ENCODE data around the gene AQP1.

AQP1 gene

GRCh38 chr7:30911561-30911969, at the start of gene AQP1:
Gene AQP1 (plus strand): TSS chr7:30911853. CDS start chr7:30911910, 57 bp downstream.
- DNase-seq: no peak

- DNase-seq: no peak
Measured at GRCh38 chr7:30862995-30863705, 48.5 kb upstream of the AQP1 start.

DNA sequence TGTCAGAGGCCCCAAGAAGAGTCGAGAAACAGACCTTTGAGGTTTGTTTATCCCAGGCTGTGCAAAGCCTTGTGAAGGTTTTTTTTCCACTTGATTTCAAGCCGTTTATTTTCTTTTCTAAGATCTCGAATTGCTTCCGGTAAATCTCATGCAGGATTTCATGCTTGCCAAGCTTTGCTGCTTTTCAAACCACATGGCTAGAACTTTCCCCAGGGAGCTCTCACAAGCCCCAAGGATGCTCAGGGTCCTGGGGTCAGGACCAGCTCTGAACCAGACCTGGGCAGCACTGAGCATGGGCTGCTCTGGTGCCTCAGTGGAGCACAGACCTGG, 48.0 kb upstream of the AQP1 start:
- no peak for DNase-seq

- DNase-seq: no peak
Measured at GRCh38 chr7:30864101-30864500, 47.6 kb upstream of the AQP1 start.

GRCh38 chr7:30865076-30865475, 46.6 kb upstream of the AQP1 start:
- no peak for DNase-seq

- no peak for DNase-seq
Measured at GRCh38 chr7:30865821-30866220, 45.8 kb upstream of the AQP1 start.

DNA sequence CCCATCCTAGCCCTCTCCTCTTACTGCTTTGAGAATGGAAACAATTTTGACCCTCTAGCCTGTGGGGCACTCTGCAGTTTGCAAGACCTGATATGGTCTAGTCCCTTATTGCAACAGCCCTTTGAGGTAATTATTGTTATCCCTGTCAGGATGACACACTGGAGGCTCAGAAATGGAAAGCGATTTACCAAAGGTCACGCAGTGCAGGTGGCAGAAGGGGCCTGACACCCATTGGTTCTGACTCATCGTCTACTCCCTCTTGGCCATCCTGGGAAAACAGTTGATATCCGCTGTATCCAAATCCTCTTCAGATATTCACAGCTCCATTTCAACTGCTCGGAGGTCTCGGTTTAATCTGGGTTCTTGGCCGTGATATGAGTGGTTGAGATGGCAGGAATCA, 44.7 kb upstream of the AQP1 start:
- DNase-seq: no peak

- DNase-seq: no peak
Measured at GRCh38 chr7:30867483-30867882, 44.2 kb upstream of the AQP1 start.

GRCh38 chr7:30869794-30870611, 41.6 kb upstream of the AQP1 start:
- DNase-seq: no peak

DNA sequence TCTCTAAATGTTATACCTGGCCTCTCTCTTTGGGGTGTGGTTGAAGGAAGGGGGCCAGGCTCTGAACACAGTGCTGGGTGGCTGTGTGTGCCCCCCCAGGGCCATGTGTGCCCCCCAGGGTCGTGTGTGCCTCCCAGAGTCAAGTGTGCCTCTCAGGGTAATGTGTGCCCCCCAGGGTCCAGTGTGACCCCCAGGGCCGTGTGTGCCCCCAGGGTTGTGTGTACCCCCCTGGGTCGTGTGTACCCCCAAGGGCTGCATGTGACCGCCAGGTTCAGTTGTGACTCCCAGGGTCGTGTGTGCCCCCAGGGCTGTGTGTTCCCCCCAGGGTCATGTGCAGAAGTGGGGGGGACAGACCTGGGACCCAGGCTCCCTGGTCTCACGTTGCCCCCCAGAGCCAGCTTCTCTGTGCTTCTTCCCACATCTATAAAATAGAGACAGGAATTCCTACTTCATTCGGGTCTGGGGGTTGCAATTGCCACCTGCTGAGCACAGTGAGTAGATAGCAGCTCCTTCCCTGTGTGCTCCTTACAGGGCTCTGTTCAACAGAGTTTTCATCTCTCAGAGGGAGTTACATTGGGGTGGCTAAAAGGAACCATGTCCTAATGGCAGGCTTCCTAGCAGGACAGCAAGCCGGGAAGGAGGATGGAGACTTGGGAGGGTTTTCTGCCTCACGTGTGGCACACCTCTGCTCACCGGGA, 40.7 kb upstream of the AQP1 start:
- no peak for DNase-seq

GRCh38 chr7:30871655-30872054, 40.0 kb upstream of the AQP1 start:
- DNase-seq: no peak

GRCh38 chr7:30873207-30873606, 38.4 kb upstream of the AQP1 start:
- DNase-seq: no peak

DNA sequence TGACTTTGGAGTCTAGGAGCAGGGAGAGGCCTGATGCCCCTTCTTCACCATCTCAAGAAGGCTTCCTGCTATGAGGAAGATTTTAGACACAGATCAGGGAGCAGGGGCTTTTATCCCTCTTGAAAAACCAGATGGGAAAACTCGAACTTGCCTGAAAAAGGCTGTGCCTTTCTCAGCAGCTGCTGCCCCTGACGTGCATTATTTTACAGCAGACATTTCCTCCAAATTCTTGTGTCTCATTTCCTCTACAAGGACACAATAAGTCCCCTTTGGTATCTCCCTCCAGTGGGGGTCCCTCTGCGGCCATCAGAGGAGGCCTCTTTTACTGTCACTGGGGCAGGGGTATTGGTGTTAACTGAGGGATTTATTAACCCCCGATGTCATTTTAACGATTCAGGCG, 38.0 kb upstream of the AQP1 start:
- no peak for DNase-seq

GRCh38 chr7:30874656-30875302, 36.9 kb upstream of the AQP1 start:
- no peak for DNase-seq

DNA sequence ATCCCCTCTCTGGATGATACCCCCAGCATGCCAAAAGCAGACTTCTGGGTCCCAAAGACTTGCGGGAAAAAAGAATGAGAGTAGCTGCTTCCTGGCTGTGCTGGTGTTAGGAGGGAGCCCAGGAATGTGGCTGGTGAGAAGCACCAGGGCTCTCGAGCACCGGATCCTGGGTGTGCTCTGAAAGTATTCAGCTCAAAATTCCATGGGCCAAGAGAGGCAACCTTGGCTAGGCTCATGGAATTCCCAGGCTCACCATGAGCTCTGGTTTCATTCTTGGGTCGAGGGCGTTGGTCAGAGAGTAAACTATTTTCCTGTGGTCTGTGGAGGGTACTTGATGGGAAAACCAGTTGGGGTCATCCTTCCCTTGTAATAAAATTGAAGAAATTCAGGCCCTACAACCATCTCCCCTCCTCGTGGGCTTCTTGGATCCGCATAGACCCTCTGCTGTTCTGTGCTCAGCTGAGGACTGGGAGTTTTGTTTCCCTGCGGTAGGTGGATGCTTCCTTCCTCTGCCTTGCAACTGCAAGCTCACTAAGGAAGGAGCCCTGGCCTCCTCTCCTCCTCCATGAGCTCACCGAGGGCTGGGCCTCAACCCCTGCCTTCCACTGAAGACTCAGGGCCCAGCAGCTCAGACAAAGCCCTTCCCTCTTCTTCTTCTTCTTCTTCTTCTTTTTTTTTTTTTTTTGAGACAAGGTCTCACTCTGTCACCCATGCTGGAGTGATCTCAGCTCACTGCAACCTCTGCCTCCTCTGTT, 34.5 kb upstream of the AQP1 start:
- DNase-seq: no peak

DNA sequence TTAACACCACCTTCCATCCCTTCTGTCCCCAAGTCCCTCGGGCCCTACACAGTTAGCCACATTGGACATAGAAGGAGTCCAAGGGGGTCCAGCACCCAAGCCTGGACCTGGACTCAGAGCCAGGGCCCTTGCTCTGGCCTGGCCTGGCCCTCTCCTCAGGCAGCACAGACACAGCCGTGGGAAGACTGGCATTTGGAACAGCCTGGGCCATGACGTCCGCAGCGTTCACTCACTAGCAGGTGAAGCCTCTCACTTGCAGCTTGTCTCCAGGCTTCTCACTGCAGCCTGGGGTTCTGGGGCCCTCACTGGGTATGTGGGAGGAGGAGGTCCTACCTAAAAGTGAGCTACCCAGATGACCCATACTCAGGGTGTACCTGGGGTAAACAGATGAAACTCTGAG, 33.7 kb upstream of the AQP1 start:
- DNase-seq: no peak

DNA sequence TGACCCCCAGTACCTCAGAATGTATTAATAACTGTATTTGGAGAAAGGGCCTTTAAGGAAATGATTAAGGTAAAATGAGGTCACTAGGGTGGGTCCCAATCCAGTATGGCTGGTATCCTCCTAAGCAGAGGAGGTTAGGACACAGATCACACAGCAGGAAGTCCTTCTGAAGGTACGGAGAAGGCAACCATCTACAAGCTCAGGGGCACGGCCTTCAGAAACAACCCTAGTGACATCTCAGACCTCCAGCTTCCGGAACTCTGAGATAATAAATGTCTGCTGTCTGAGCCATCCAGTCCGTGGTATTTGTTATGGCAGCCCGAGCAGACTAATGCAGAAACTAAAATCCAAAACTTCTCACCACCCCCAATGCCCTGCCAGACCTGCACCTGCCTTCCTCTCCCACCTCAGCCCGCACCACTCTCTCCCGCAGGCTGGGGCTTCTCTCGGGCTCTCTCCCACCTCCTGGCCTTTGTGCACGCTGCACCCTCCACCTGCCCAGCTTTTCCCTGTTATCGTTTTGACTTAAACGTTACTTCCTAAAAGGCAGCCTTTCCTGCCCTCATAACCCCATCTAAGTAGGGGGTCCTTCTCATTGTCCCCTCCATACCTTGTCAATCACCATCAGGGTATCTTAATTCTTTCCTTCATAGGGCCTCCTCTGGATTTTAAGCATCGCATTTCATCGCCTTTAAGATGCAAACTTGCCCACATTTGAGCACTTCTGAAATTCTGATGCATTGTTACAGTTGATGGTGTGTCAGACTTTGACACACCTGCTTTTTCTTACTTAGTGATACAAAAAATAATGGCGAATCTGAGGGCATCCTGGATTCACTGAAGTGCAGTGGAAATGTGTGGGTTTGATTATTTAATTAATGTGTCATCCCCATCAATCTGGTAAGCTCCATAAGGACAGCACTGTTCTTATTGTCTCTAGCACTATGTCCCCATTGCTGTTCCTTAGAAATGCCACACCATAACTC, 32.2 kb upstream of the AQP1 start:
- DNase-seq: no peak

GRCh38 chr7:30880125-30880720, 31.4 kb upstream of the AQP1 start:
- DNase-seq: no peak

DNA sequence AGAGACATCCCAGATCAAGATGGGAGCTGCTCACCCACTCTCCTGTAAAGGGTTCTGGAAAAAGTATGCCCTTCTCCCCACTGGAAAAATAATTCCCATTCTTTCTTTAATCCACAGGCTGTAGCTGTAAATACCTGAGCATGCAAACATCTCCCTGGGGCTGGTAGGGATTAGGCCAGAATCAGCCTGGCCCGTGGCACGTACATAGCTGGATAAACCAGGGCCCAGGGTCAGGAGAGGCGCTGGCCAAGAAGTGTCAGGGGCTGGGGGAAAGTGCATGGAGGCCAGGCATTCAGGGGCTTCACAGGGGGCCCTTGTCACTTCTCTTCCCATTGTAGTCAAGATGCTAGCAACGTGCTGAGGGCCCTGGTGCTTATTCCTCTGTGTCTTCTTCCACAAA, 30.7 kb upstream of the AQP1 start:
- DNase-seq: no peak

- DNase-seq: no peak
Measured at GRCh38 chr7:30881448-30881847, 30.2 kb upstream of the AQP1 start.

- no peak for DNase-seq
Measured at GRCh38 chr7:30884881-30885280, 26.8 kb upstream of the AQP1 start.

Measured in stimulated activated CD4-positive, alpha-beta T cell treated with anti-CD3 and anti-CD28 coated beads, Interleukin-12 subunit alpha, Interleukin-12 subunit beta, amount 100 ng/mL, for 4 hours (primary cell).